HepG2 (cell line): ENCODE data around the gene GMEB2. TPM values are rescaled to one million over a fixed set of nuclear protein-coding genes. Genes with fewer than 3 reads are reported as not detected.

ENCODE experiments used
- AHR ChIP-seq: IDR thresholded peaks from 2 replicates; pipeline ENCODE4 v1.6.1; 2018; ENCODE audit warnings: missing genetic modification reagents, missing compliant biosample characterization
- CC2D1A ChIP-seq: sonication (generic); formaldehyde crosslinking; IDR thresholded peaks from 2 replicates; pipeline ENCODE4 v1.8.1; 2023; ENCODE audit warnings: mild to moderate bottlenecking, missing genetic modification reagents
- CREBL2 ChIP-seq: sonication (generic); formaldehyde crosslinking; IDR thresholded peaks from 2 replicates; pipeline ENCODE4 v1.8.1; 2023; ENCODE audit warnings: missing genetic modification reagents, mild to moderate bottlenecking, borderline replicate concordance
- EED ChIP-seq: sonication (generic); formaldehyde crosslinking; IDR thresholded peaks from 2 replicates; pipeline ENCODE4 v1.5.0; 2020; ENCODE audit warnings: mild to moderate bottlenecking, missing genetic modification reagents
- JARID2 ChIP-seq: sonication (generic); formaldehyde crosslinking; IDR thresholded peaks from 2 replicates; pipeline ENCODE4 v1.8.1; 2023; ENCODE audit warnings: missing genetic modification reagents, inconsistent platforms; ENCODE audit not compliant: insufficient replicate concordance
- KAT2B ChIP-seq: fragments of 150-350 bp; IDR thresholded peaks from 2 replicates; pipeline ENCODE4 v1.6.1; 2014; ENCODE audit warnings: low read depth, low read length, borderline replicate concordance
- MAFF ChIP-seq: IDR thresholded peaks from 2 replicates; pipeline ENCODE4 v1.6.1; 2011; ENCODE audit warnings: low read depth, low read length, improper control_type of control experiment
- MEIS2 ChIP-seq: sonication (generic); formaldehyde crosslinking; IDR thresholded peaks from 2 replicates; pipeline ENCODE4 v1.9.0; 2021; ENCODE audit warnings: mild to moderate bottlenecking, missing genetic modification reagents
- MXD1 ChIP-seq: sonication (generic); formaldehyde crosslinking; IDR thresholded peaks from 2 replicates; pipeline ENCODE4 v1.4.0; 2020; ENCODE audit warnings: mild to moderate bottlenecking, missing genetic modification reagents
- PHF5A ChIP-seq: IDR thresholded peaks from one replicate; pipeline ENCODE4 v1.6.1; 2018; ENCODE audit warnings: low read depth, missing genetic modification reagents; ENCODE audit not compliant: unreplicated experiment
- SRF ChIP-seq: IDR thresholded peaks from 2 replicates; pipeline ENCODE4 v1.6.1; 2011; ENCODE audit warnings: mild to moderate bottlenecking, low read depth, low read length, moderate library complexity
- SSRP1 ChIP-seq: IDR thresholded peaks from 2 replicates; pipeline ENCODE4 v1.6.1; 2016; ENCODE audit warnings: control low read depth
- TCF7L2 ChIP-seq: IDR thresholded peaks from 2 replicates; pipeline ENCODE4 v1.6.1; 2011; ENCODE audit warnings: mild to moderate bottlenecking, low read depth, low read length, moderate library complexity
- ZBTB1 ChIP-seq: sonication (generic); formaldehyde crosslinking; IDR thresholded peaks from 2 replicates; pipeline ENCODE4 v1.4.0; 2020; ENCODE audit warnings: missing genetic modification reagents, borderline replicate concordance
- ZBTB2 ChIP-seq: sonication (generic); formaldehyde crosslinking; IDR thresholded peaks from 2 replicates; pipeline ENCODE4 v1.8.0; 2022; ENCODE audit warnings: low read depth, missing genetic modification reagents
- ZNF138 ChIP-seq: sonication (generic); formaldehyde crosslinking; IDR thresholded peaks from 2 replicates; pipeline ENCODE4 v1.5.0; 2020; ENCODE audit warnings: mild to moderate bottlenecking, low read depth, missing genetic modification reagents
- ZNF331 ChIP-seq: sonication (generic); formaldehyde crosslinking; IDR thresholded peaks from 2 replicates; pipeline ENCODE4 v1.4.0; 2020; ENCODE audit warnings: missing genetic modification reagents
- ZNF354B ChIP-seq: sonication (generic); formaldehyde crosslinking; IDR thresholded peaks from 2 replicates; pipeline ENCODE4 v1.8.0; 2022; ENCODE audit warnings: mild to moderate bottlenecking, missing genetic modification reagents
- ZNF557 ChIP-seq: sonication (generic); formaldehyde crosslinking; IDR thresholded peaks from 2 replicates; pipeline ENCODE4 v1.4.0; 2020; ENCODE audit warnings: missing genetic modification reagents
- ZNF609 ChIP-seq: sonication (generic); formaldehyde crosslinking; IDR thresholded peaks from 2 replicates; pipeline ENCODE4 v1.4.0; 2020; ENCODE audit warnings: mild to moderate bottlenecking, missing genetic modification reagents, borderline replicate concordance
- ZNF660 ChIP-seq: sonication (generic); formaldehyde crosslinking; IDR thresholded peaks from 2 replicates; pipeline ENCODE4 v1.5.1; 2020; ENCODE audit warnings: mild to moderate bottlenecking, low read depth, missing genetic modification reagents, borderline replicate concordance
- ZNF878 ChIP-seq: sonication (generic); formaldehyde crosslinking; IDR thresholded peaks from 2 replicates; pipeline ENCODE4 v1.8.1; 2023; ENCODE audit warnings: mild to moderate bottlenecking, missing genetic modification reagents, moderate library complexity
- polyA plus RNA-seq, 8 experiments: library from polyadenylated mRNA; depleted of rRNA in 3 of 8; stranded (reverse) in 7 of 8; unstranded in 1 of 8; fragments of >200 nt; fragmentation: Illumina TruSeq in 4 of 8; extraction: Trizol in 4 of 8; gene quantifications; 2 replicates each; pipeline versions ENCODE4 v1.2.1 to v1.2.3, GENCODE V29; 2011 to 2016; ENCODE audit warnings: low read depth in 4 of 8, missing spikeins in 1 of 8, mixed read lengths in 1 of 8; ENCODE audit not compliant: insufficient read depth in 1 of 8
- total RNA-seq, 5 experiments: library from RNA; depleted of rRNA; stranded (reverse); fragments of >200 nt; fragmentation: Illumina TruSeq; extraction: Trizol; gene quantifications; 2 replicates each; pipeline ENCODE4 v1.2.3, GENCODE V29; 2016; ENCODE audit warnings: low read depth in 1 of 5
- TF ChIP-seq, protein P1 (sequence below): sonication (generic); formaldehyde crosslinking; IDR thresholded peaks from 2 replicates; pipeline ENCODE4 v1.5.0; 2020; ENCODE audit warnings: missing genetic modification reagents

GMEB2 gene
- total and polyA plus RNA-seq, 2 of the 13 experiments (the other 11 are each of a cell fraction or from before 2014, with no cell fraction given): 10.6 to 12.4 TPM

DNA sequence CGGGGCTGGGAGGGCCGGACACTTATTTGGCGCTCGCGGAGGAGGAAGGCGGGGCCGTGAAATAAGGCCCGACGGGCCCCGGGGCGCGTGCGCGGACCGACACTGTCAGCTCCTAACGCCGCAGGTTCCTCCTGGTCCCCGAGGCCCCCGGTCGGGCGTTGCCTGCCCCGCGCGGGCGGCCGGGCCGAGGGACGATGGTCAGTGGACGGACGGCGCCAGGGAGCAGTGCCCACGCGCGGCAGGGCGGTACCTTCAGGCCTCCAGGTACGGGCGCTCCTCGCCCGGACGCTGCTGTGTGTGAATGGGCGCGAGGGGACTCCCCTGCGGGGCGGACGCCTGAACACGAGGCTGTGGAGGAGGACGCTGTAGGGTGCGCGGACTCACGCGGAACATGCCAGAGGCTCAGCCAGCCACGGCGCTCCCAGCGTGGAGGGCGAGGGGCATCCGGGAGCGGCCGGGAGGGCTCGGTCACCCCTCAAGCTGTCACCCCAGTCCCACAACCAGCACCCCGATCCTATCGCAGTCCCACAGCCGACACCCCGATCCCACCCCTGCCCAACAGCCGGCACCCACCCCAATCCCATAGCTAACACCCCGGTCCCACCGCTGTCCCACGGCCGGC is 339 bp upstream of the GMEB2 start (continued):
- TF ChIP-seq ZBTB2: no peak
- TF ChIP-seq EED (CRISPR knock-in tag): peak; percentile 91
- peak; percentile 70 for TF ChIP-seq PHF5A (CRISPR knock-in tag)
- TF ChIP-seq MAFF: no peak
- TF ChIP-seq ZNF878 (CRISPR knock-in tag): no peak
- TF ChIP-seq AHR (CRISPR knock-in tag): peak; percentile 98; the same call in 1 of the 2 replicates
- no peak for TF ChIP-seq SSRP1 (CRISPR knock-in tag)
- peak; percentile 99; the same call in 1 of the 2 replicates for TF ChIP-seq ZNF354B (CRISPR knock-in tag)
- peak; percentile 85 for TF ChIP-seq MEIS2 (CRISPR knock-in tag)
- no peak for TF ChIP-seq CC2D1A (CRISPR knock-in tag)
- TF ChIP-seq SRF: peak; percentile 19; the same call in 1 of the 2 replicates
- peak; percentile 85; the same call in 1 of the 2 replicates for TF ChIP-seq ZNF331 (CRISPR knock-in tag)
- 0 out of 2 replicates have a peak, but pooled peaks have one; percentile 60 for TF ChIP-seq CREBL2 (CRISPR knock-in tag)
- no peak for TF ChIP-seq TCF7L2
- TF ChIP-seq ZNF557 (CRISPR knock-in tag): peak; percentile 97
- TF ChIP-seq, protein P1, sequence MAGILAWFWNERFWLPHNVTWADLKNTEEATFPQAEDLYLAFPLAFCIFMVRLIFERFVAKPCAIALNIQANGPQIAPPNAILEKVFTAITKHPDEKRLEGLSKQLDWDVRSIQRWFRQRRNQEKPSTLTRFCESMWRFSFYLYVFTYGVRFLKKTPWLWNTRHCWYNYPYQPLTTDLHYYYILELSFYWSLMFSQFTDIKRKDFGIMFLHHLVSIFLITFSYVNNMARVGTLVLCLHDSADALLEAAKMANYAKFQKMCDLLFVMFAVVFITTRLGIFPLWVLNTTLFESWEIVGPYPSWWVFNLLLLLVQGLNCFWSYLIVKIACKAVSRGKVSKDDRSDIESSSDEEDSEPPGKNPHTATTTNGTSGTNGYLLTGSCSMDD: peak; percentile 95
- TF ChIP-seq ZNF609: peak; percentile 82
- TF ChIP-seq KAT2B: no peak
- 0 out of 2 replicates have a peak, but pooled peaks have one; percentile 42 for TF ChIP-seq ZBTB1 (CRISPR knock-in tag)
- TF ChIP-seq MXD1: peak; percentile 97
- no peak; the same call in none of the 2 replicates for TF ChIP-seq ZNF138 (CRISPR knock-in tag)
- TF ChIP-seq ZNF660 (CRISPR knock-in tag): 0 out of 2 replicates have a peak, but pooled peaks have one; percentile 85
- peak; percentile 93 for TF ChIP-seq JARID2
